COLO829 (cell line): Measurements from ENCODE around the gene FBLN1.
"Not testable (repeated sequence)": the region's sequence is repeated elsewhere in the genome, so short reads cannot be mapped to it uniquely, and the experiment has no call there.

ENCODE experiments used
- DNase-seq: peaks from one replicate; pipeline ENCODE4 v3.0.0; 2012; ENCODE audit warnings: low spot score

The FBLN1 gene

DNA sequence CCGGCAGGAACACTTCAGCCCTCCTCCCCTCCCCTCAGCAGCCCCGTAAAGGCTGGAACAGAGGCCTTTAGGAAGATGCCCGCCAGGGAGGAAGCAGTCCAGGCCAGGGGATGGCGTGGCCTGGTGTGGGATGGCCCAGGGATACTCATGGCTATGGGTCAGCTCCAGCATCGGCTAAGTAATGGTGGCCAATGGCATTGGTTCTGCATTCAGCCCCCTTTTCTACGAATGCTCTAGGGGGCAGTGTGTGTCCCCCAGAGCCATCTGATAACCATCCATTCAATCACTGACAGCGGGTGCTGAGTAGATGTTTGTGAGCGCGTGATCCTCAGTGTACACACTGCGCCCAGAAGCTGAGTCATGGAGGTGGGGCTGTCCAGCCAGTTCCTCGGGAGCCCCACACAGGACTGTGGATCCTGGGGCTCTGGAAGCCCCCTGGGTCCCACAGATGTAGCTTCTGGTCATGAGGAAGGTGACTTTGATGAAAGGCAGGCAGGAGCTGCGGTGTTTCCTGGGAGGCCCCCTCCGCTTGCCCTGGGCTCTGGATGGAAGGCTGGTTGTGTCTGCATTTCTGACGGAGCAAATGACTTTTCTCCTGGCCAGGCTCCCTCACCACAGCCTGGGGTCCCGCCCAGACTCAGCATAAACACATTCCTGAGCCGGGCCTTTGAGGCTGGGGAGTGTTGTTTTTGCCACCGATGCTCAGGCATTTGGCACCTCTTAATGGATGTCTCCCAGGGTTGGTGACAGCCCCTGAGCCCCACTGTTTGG, 46.5 kb downstream of the FBLN1 start:
- no peak for DNase-seq

DNA sequence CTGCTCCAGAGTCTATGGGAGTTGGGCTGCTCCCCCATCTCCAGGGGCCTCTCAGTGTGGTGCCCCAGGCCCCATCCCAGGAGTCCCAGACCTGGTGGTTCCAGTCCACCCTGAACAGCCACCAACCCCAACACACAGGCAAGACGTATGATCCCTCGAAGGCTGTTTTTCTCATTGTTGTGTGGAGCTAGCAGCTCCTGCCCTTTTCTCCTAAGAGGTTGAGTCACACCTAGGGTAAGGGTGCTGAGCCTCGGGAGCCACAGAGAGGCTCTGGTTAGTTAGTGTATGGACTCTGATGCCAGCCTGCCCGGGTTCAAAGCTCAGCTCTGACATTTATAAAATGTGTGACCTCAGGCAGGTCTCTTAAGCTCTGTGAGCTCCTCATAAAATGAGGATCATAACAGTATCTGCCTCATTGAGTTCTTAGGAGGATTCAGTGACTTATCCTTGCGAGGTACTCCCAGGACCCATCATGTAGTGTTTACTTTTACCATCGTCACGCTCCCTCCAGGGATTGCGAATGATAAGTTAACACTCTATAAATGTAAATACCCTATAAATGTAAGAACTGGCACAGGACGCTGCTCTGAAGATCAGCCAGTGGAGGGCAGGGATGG, 47.2 kb downstream of the FBLN1 start:
- DNase-seq, result no peak

DNA sequence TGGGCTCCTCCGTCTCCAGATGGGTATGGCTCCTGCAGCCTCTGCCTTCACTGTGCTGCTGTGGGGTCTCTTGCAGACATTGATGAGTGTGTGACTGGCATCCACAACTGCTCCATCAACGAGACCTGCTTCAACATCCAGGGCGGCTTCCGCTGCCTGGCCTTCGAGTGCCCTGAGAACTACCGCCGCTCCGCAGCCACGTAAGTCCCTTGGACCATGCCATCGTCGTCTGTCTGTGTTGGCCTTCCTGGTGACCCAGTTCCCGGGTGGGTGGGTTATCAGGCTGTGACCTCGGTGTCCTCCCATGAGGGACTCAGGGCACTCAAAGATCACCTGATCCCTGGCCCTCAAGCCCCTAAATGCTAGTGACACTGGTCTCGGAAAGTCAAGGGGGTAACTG, 47.7 kb downstream of the FBLN1 start:
- no peak for DNase-seq

DNA sequence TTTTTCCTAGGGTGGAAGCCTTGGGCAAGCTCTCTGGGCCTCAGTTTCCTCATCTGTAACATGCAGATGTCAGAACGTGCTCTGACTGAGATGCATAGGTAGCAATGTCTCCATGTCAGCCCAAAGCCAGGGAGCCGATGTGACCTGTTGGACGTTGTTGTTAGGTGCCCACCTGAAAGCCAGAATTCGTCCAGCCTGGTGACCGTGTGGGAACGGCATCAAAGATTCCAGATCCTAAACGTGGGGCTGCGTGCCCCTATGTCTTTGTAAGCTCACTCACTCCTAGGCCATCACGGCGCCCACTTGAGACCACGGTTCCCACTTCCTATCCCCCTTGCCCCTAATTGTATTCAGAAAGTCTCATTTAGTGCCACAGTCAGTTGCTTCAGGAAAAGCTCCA, 48.2 kb downstream of the FBLN1 start:
- no peak for DNase-seq

GRCh38 chr22:45551310-45552016, 48.8 kb downstream of the FBLN1 start:
- DNase-seq, result no peak

DNA sequence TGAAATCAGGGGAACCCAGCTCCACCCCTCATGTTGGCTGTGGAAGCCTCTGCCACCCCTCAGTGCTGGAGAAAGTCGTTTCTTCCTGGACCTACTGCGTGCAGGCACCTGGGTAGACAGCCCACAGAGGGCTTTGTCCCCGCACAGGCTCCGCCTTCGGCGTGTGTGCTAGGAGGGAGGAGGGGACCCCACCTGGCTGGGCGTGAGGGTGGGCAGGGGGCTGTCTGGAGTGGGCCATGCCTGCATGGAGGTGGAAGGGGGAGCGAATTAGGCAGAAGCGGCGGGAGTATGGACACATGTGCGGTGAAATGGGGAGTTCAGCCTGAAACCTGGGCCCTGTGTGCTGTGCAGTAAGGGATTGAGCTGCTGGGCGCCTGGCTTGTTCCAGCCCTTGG, 49.3 kb downstream of the FBLN1 start:
- no peak for DNase-seq

DNA sequence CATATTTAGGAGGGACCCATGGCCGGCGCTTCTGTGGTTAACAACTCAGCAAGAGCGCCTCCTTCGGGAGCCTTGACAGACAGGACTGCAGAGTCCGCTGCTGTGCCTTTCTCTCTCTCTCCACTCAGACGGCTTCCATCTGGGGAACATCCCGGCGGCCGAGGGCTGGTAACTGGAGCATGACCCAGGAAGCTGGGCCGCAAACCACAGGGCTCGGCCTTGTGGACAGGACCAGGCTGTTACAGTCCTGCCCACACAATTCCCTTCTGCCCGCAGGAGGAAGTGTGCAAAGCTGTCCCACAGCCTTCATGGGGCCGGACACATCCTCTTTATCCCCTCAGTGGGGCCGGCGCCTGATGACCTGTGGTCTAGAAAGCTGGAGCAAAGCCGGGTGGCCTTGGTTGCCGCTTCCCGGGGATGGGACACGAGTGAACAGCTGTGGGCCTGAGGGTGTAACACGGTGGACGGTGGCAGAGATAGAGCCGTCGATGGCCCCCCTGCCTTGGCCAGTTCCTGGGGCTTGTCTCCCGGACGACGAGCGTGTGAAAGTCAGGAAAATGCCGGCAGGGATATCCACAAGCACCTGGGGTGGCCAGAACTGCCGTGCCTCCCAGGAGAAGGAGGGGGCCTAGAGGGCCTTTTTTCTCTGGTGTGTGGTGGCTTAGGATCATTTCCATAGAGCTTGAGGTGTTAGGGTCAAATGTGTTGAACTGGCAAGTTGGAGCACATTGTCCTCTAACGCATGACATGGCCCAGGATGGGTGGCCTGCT, 50.1 kb downstream of the FBLN1 start:
- no peak for DNase-seq

GRCh38 chr22:45553351-45554039, 50.8 kb downstream of the FBLN1 start:
- DNase-seq, result peak; percentile 92

DNA sequence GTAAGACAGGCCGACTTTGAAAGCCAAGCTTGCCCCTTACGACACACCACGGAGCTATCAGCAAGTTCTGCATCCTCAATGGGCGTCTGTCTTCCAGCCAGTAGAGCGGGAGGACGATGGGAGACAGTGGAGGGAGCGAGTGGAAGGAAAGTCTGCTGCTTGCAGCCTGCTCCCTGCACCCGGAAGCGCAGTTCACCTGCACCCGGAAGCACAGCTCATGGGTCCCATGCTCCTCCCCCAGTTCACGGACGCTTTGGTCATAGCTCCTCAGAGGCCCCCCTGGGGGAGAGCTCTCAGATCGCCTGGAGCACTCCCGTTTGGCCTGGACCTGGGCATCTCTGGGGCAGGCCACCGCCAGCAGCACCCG, 51.3 kb downstream of the FBLN1 start:
- no peak for DNase-seq

- DNase-seq, result no peak
Observed at GRCh38 chr22:45554861-45555260, 52.2 kb downstream of the FBLN1 start.

DNA sequence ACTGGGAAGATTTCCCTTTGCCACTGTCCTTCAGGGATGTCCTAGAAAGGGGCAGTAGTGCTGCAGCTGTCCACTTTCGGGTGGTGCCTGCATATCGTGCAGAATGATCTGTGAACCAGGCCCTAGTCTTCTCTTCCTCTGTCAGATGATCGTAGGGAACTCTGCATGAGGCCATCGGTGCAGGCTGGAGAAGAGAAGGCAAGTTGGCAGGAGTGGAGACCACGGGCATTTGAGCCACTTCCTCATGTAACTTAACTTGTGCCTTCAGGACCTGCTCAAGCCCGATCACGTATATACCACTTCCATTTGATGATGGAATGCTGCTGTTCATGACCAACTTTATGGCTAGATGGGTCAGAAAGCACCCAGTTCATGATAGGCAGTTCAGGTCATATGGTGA, 55.2 kb downstream of the FBLN1 start:
- DNase-seq, result not testable (repeated sequence)

GRCh38 chr22:45560092-45560491, 57.4 kb downstream of the FBLN1 start:
- not testable (repeated sequence) for DNase-seq

DNA sequence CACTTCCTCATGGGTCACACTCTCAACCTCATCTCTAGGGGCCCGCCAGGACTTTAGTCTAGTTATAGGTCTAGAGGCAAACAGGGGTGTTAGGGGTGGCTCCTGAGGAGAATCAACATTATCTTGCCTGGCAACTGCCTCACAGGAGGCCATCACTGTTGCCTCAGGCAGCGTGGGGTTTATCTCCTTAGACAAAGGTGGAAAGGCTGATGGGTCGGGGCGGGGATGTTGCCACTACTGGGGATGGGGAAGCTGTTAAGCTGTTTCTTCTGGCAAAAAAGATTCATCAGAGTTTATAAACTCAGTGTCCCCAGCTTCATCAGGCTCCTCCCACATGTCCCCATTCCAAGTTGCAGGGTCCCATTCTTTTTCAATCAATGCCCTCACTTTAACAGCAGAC, 58.1 kb downstream of the FBLN1 start:
- DNase-seq, result not testable (repeated sequence)

- no peak for DNase-seq
Observed at GRCh38 chr22:45562102-45562501, 59.4 kb downstream of the FBLN1 start.

GRCh38 chr22:45562537-45563361, 60.1 kb downstream of the FBLN1 start:
- DNase-seq, result no peak

DNA sequence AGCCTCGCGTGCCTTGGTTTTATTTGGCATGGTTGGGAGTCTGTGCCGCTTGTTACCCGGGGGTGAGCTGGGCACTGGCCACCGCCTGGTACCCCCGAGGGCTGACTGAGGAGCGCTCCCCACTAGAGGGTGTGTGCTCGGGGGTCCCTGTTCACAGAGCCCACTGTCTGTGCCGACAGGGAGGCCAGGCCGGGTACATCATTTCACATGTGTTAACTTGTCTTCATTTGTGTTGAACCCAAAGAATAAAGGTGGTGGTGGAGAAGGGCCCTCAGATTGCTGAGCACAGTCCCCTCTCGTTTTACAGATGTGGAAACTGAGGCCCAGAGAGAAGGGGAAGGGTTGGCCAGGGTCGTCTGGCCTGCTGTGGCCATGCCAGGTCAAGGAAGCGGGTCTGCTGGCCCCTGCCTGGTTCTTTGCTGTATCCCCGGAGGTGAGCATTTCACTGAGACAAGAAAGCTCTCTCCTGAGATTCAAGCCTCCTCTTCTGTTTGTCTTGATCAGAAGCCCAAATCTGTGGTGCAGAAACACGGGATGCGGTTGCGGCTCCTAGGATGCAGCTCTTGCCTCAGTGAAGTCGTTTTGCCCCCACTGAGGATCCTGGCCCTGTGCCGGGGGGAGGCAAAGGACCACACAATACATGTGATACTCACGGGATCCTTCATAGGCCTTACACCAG, 60.8 kb downstream of the FBLN1 start:
- no peak for DNase-seq

DNA sequence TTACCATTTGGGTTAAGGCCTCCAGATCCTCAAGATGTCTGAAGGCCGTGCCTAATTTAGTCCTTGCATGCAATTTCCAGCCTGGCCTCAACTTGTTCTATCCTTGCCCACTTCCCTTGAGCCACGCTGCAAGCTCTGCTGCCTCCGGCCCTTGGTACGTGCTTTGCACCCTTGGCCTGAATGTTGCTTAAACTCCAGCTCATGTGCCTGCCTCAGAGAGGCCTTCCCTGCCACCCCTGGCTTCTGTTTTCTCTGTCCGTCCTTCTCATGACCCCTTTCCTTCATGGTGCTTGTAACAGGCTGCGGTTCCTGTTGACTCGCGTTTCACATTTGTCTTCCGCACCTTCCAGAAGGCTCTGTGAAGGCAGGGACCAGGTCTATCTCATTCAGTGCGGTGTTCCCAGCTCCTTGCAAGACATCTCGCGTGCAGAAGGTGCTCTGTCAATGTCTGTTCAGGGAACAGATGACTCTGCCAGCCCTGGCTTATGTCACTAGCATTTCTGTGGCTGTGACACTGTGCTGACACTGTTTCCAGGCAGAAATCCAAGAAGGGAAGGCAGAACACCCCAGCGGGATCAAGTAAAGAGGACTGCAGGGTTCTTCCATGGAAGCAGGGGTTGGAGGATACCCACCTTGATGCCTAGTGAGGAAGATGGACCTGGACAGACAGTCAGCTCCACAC, 61.8 kb downstream of the FBLN1 start:
- no peak for DNase-seq

- no peak for DNase-seq
Observed at GRCh38 chr22:45565171-45565570, 62.5 kb downstream of the FBLN1 start.

DNA sequence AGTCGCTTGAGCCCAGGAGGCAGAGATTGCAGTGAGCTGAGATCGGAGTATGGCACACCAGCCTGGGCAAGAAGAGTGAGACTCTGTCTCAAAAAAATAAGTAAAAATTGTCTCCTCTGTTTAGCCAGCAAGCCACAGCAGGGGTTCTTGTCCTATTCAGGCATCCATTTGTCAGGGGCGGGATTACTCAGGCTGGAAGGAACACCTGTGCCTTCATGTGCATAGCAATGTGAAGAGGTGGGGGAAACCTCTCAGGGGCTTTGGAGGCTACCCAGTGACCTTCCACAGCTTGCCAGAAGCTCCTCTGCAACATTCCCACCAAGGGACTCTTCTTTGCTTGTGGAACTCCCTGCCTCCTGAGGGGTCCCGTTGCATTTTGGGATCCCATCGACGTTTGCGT, 63.3 kb downstream of the FBLN1 start:
- no peak for DNase-seq

DNA sequence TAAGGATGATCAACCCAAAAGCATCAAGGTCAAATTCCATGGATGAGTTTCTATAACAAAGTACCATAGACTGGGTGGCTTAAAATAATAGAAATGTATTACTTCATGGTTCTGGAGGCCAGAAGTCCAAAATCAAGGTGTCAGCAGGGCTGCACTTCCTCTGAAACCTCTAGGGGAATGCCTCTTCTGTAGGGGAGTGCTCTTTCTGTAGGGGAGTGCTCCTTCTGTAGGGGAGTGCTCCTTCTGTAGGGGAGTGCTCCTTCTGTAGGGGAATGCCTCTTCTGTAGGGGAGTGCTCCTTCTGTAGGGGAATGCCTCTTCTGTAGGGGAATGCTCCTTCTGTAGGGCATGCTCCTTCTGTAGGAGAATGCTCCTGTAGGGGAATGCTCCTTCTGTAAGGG, 65.5 kb downstream of the FBLN1 start:
- no peak for DNase-seq
